NCI-H446 (cell line): ENCODE data around the gene FGF7.
"Not testable (repeated sequence)": the region's sequence is repeated elsewhere in the genome, so short reads cannot be mapped to it uniquely, and the experiment has no call there.

Experiments used
- DNase-seq, 2 experiments: peaks; one replicate each; lab custom pipeline; 2025; lab: John Stamatoyannopoulos, UW

The FGF7 gene

DNA sequence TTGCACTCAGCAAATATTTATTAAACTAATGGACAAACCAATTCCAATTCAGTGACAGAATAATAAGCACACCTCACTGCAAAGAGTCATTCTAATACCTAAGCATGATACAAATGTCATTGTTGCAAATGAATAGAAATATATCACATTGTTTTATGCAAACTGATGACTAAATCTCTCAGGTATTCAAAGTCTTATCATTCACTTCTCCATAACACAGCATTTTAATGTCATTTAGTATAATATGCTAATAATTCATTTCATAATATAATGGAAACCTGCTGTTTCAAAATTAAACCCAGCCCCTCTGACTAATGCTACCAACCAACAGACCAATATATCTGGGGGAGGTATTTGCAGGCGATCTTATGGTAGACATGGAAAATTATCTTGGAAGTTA lies 71.8 kb downstream of the FGF7 start:
- DNase-seq = no peak

- DNase-seq = no peak
Observed at GRCh38 chr15:49495993-49496753, 73.1 kb downstream of the FGF7 start.

- no peak for DNase-seq
Observed at GRCh38 chr15:49501586-49501985, 78.5 kb downstream of the FGF7 start.

DNA sequence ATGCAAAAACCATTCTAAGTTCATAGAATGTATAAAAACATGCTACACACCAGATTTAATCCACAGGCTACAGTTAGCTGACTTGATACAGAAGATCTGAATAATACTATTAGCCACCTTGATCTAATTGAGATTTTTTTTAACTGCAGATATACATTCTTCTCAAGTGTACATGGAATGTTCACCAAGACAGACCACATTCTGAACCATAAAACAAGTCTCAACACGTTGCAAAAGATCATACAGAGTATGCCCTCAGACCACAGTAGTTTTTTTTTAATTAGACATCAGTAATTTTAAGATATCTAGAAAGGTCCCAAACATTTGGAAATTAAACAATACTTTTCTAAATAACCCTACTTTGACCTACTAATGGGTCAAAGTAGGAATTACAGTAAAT lies 83.3 kb downstream of the FGF7 start:
- DNase-seq = no peak

DNA sequence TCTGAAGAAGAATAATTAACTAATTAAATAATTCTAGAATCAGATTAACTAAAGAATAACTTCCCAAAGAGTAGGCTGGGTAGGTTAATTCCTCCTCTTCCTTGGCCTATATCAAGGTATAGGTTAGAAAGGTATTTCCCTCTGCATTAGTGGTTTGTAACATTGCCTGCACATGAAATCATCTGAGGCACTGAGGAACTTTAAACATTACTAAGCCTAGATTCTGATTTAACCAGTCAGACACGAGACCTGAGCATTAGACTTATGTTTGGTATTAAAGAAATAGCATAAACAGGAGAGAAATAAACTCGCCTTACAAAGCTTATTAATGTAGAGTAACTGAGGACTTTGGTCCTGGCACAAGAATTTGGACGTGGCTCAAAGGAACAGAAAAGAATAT lies 84.2 kb downstream of the FGF7 start:
- DNase-seq = no peak

DNA sequence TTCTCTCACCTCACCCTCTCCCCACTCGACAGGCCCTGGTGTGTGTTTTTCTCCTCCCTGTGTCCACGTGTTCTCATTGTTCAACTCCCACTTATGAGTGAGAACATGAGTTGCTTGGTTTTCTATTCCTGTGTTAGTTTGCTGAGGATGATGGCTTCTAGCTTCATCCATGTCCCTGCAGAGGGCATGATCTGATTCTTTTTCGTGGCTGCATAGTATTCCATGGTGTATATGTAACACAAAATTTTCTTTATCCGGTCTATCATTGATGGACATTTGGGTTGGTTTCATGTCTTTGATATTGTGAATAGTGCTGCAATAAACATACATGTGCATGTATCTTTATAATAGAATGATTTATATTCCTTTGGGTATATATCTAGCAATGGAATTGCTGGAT lies 89.7 kb downstream of the FGF7 start:
- not testable (repeated sequence) for DNase-seq

GRCh38 chr15:49521802-49522201 lies 98.8 kb downstream of the FGF7 start:
- DNase-seq = no peak

DNA sequence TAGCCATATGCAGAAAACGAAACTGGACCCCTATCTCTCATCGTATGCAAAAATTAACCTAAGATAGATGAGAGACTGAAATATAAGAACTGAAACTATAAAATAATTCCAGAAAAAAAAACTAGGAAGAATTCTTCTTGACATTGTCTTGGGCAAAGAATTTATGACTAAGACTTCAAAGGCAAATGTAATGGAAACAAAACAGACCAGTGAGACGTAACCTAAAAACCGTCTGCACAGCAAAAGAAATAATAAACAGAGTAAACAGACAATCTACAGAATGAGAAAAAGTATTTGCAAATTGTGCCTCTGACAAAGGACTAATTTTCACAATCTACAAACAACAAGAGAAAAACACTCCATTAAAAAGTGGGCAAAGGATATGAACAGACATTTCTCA lies 105.2 kb downstream of the FGF7 start:
- no peak for DNase-seq

DNA sequence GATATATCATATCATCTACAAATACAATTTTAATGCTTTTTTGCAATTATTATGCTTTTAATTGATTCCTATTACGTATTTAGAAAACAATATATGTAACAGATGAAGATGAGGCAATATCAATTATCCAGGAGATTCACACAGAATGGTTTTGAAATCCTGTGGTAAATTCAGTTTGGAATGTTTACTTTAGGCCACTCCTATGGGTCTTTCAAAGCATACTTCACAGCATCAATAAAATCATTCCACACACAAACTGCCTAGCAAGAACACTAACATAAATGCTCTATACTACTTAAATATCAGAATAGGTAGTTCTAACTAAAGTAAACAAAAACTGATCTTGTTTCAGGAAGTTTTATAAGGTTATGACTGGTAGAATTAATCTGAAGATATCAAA lies 107.0 kb downstream of the FGF7 start:
- no peak for DNase-seq
